Breast epithelium (tissue), 3 donors: ENCODE measurements around the gene APC2.

Experiments used
- POLR2A ChIP-seq: fragments of 450-650 bp; IDR thresholded peaks from one replicate; pipeline ENCODE4 v1.6.1; 2016; ENCODE audit warnings: antibody characterized with exemption, mild to moderate bottlenecking, moderate library complexity
- POLR2AphosphoS5 ChIP-seq, 3 donors: sonication (generic); formaldehyde crosslinking; IDR thresholded peaks; one replicate each; pipeline ENCODE4 v1.6.1; 2017; ENCODE audit warnings: antibody characterized with exemption in 3 of 3

- TF ChIP-seq POLR2A, result no peak
- TF ChIP-seq POLR2AphosphoS5 (IDR thresholded peaks at IDR 0.05), result no peak
These were observed 72.9 kb downstream of the APC2 start for GRCh38 chr19:1522838-1523237.
